ENCODE measurements around the gene CYP27A1.

Gene CYP27A1

GRCh38 chr2:218811382-218811781, 29.4 kb downstream of the CYP27A1 start:
- DNase-seq (ENCODE audit: low read depth): peak; percentile 40

GRCh38 chr2:218812096-218812815, 30.3 kb downstream of the CYP27A1 start:
- DNase-seq (ENCODE audit: low read depth): no peak

GRCh38 chr2:218812861-218813260, 30.9 kb downstream of the CYP27A1 start:
- DNase-seq (ENCODE audit: low read depth): no peak

GRCh38 chr2:218813771-218814460, 32.0 kb downstream of the CYP27A1 start:
- no peak for DNase-seq (ENCODE audit: low read depth)

GRCh38 chr2:218814540-218815243, 32.7 kb downstream of the CYP27A1 start:
- DNase-seq (ENCODE audit: low read depth): no peak

- DNase-seq (ENCODE audit: low read depth): no peak
Observed at GRCh38 chr2:218815244-218815637, 33.3 kb downstream of the CYP27A1 start.

GRCh38 chr2:218815649-218816048, 33.7 kb downstream of the CYP27A1 start:
- no peak for DNase-seq (ENCODE audit: low read depth)

GRCh38 chr2:218816561-218817011, 34.6 kb downstream of the CYP27A1 start:
- DNase-seq (ENCODE audit: low read depth): no peak

GRCh38 chr2:218819093-218819492, 37.1 kb downstream of the CYP27A1 start:
- DNase-seq (ENCODE audit: low read depth): no peak

- no peak for DNase-seq (ENCODE audit: low read depth)
Observed at GRCh38 chr2:218820746-218821369, 38.9 kb downstream of the CYP27A1 start.

- no peak for DNase-seq (ENCODE audit: low read depth)
Observed at GRCh38 chr2:218821605-218822211, 39.8 kb downstream of the CYP27A1 start.

GRCh38 chr2:218822622-218823021, 40.7 kb downstream of the CYP27A1 start:
- DNase-seq (ENCODE audit: low read depth): no peak

GRCh38 chr2:218823196-218823855, 41.4 kb downstream of the CYP27A1 start:
- DNase-seq (ENCODE audit: low read depth): no peak

- DNase-seq (ENCODE audit: low read depth): no peak
Observed at GRCh38 chr2:218824004-218824403, 42.1 kb downstream of the CYP27A1 start.

GRCh38 chr2:218826791-218827190, 44.8 kb downstream of the CYP27A1 start:
- no peak for DNase-seq (ENCODE audit: low read depth)

- no peak for DNase-seq (ENCODE audit: low read depth)
Observed at GRCh38 chr2:218827701-218828476, 45.9 kb downstream of the CYP27A1 start.

GRCh38 chr2:218828477-218828778, 46.5 kb downstream of the CYP27A1 start:
- DNase-seq (ENCODE audit: low read depth): no peak

- DNase-seq (ENCODE audit: low read depth): no peak
Observed at GRCh38 chr2:218829868-218830451, 48.0 kb downstream of the CYP27A1 start.

- no peak for DNase-seq (ENCODE audit: low read depth)
Observed at GRCh38 chr2:218830526-218831306, 48.8 kb downstream of the CYP27A1 start.

Measured in iris pigment epithelial cell (primary cell).